ENCODE measurements around the gene MT4. TPM values are rescaled to one million over a fixed set of nuclear protein-coding genes. Genes with fewer than 3 reads are reported as not detected.
A peak's percentile ranks its signal among the peaks of the same experiment; 100 is the strongest.

Gene MT4
- total and polyA plus RNA-seq, 11 donors: not detected

DNA sequence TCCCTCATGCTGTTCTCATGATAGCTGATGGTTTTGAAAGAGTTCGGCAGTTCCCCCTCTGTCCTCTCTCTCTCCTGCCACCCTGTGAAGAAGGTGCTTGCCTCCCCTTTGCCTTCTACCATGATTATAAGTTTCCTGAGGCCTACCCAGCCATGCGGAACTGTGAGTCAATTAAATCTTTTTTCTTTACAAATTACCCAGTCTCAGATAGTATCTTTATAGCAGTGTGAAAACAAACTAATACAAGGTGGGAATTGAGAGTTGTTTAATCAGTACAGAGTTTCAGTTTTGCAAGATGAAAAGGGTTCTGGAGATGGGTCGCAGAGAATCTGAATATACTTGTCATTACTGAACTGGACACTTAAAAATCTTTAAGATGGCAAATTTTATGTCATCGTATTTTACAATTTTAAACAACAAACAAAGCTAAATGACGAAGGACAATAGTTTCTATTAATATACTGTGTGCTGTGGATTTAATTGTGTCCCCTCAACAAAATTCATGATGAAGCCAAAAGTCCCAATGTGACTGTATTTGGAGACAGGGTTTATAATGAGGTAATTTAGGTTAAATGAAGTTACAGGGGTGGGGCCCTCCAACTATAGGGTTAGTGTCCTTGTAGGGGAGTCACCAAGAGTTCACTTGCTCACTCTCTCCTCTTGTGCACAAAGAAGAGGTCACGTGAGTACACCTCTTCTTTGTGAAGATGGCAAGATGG is 28.9 kb downstream of the MT4 start:
- Histone ChIP-seq H3K36me3 (no peaks in the 10 kb centered on the region), H3K4me1 (peaks cover 0 to 12% (median 2%) of the 10 kb centered on the region in 12 donors), H3K4me3 (no peak overlapping the region), H3K27ac (no peak overlapping the region), H3K27me3 (peaks cover 4 to 23% (median 14%) of the 10 kb centered on the region in 9 donors), H3K9me3 (peaks cover 0 to 7% (median 0%) of the 10 kb centered on the region in 12 donors)
- ATAC-seq: no peak
- intact Hi-C loops (cut with DNase I): no loop called here
- no peak for DNase-seq
- 79 to 93% (median 88%) methylated on average over 6 of the region's 6 CpGs for WGBS, 4 donors
- no peak for TF ChIP-seq POLR2A (IDR thresholded peaks at IDR 0.05)
- TF ChIP-seq, protein P1, sequence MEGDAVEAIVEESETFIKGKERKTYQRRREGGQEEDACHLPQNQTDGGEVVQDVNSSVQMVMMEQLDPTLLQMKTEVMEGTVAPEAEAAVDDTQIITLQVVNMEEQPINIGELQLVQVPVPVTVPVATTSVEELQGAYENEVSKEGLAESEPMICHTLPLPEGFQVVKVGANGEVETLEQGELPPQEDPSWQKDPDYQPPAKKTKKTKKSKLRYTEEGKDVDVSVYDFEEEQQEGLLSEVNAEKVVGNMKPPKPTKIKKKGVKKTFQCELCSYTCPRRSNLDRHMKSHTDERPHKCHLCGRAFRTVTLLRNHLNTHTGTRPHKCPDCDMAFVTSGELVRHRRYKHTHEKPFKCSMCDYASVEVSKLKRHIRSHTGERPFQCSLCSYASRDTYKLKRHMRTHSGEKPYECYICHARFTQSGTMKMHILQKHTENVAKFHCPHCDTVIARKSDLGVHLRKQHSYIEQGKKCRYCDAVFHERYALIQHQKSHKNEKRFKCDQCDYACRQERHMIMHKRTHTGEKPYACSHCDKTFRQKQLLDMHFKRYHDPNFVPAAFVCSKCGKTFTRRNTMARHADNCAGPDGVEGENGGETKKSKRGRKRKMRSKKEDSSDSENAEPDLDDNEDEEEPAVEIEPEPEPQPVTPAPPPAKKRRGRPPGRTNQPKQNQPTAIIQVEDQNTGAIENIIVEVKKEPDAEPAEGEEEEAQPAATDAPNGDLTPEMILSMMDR (IDR thresholded peaks at IDR 0.05): no peak

DNA sequence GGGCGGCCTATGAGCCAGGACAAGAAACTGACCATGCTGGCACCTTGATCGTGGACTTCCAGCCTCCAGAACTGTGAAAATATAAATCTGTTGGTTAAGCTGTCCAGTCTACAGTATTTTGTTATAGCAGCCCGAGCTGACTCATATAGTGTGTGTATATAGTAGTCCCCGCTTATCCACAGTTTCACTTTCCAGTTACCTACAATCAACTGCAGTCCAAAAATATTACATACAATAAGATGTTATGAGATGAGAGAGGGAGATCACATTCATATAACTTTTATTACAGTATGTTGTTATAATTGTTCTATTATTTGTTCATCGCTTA is 29.4 kb downstream of the MT4 start:
- 80 to 94% (median 90%) methylated on average over 5 of the region's 5 CpGs for WGBS, 4 donors
- Histone ChIP-seq H3K36me3 (no peaks in the 10 kb centered on the region), H3K4me1 (peaks cover 0 to 8% (median 0%) of the 10 kb centered on the region in 12 donors), H3K9me3 (peaks cover 0 to 7% (median 0%) of the 10 kb centered on the region in 12 donors), H3K4me3 (no peak overlapping the region), H3K27me3 (peaks cover 4 to 18% (median 9%) of the 10 kb centered on the region in 9 donors), H3K27ac (no peak overlapping the region)
- ATAC-seq (no peak), DNase-seq (no peak)
- intact Hi-C loops (cut with DNase I): no loop called here
- TF ChIP-seq POLR2A (IDR thresholded peaks at IDR 0.05): no peak

DNA sequence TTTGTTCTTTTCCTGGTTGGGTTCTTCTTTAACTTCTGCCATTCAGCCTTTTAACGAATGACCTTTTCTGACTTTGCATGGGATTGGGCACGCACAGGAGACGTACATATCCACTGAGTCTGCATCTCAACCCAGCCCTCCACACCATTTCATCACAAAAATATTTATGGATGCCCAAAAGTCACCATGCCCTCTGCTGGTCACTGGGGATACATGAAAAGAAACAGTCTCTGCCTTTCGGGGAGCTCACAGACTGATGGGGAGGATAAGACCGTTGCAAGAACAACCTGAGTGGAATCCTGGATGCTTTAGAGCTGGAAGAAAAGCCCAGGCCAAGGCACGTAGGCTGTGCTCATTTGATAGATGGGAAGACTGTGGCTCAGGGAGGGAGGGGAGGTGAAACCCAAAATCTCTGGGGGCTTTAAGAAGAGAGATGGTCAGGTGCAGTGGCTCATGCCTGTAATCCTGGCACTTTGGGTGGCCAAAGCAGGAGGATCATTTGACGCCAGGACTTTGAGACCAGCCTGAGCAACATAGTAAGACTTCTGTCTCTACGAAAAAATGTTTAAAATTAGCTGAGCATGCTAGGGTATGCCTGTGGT is 35.6 kb downstream of the MT4 start:
- Histone ChIP-seq H3K27ac (no peak overlapping the region), H3K4me3 (no peak overlapping the region), H3K4me1 (peaks cover 0 to 3% (median 0%) of the 10 kb centered on the region in 12 donors), H3K9me3 (no peaks in the 10 kb centered on the region), H3K27me3 (peaks cover 0 to 4% (median 0%) of the 10 kb centered on the region in 9 donors), H3K36me3 (no peaks in the 10 kb centered on the region)
- intact Hi-C loops (cut with DNase I): loop anchor here (1.0 to 10.0 kb wide), 9 partner anchors 24 to 184 kb away; no protein-coding TSS in a partner anchor
- DNase-seq (no peak), ATAC-seq (peak in 2 of 4 donors; percentile 31 to 46)
- TF ChIP-seq, protein P1 (IDR thresholded peaks at IDR 0.05): peak; percentile 36 to 61 (median 50)
- TF ChIP-seq POLR2A (IDR thresholded peaks at IDR 0.05): no peak
- 28 to 38% (median 34%) methylated on average over 8 of the region's 8 CpGs for WGBS, 4 donors

DNA sequence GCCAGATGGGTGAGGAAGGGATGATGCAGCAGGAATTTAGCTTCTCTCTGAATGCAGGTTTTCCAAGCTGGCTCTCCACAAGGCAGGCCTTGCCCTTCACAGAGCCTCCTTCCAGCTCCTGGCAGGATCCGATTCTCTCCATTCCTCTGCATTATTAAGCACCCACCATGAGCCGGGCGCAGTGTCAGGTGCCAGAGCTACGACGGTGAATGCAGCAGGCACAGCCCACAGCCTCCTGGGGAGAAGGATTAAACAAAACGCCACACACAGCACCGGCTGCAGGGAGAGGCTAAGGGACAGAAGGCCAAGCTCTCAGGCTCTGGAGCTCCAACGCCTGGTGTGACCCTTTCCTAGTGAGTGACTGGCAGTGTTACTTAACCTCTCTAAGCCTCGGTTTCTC is 36.5 kb downstream of the MT4 start:
- no peaks in the 10 kb centered on the region for H3K36me3 ChIP-seq
- peaks cover 0 to 11% (median 4%) of the 10 kb centered on the region in 12 donors for H3K4me1 ChIP-seq
- H3K4me3 ChIP-seq: no peak overlapping the region
- ATAC-seq: no peak
- no peak overlapping the region for H3K27ac ChIP-seq
- no peaks in the 10 kb centered on the region for H3K9me3 ChIP-seq
- peaks cover 0 to 4% (median 0%) of the 10 kb centered on the region in 9 donors for H3K27me3 ChIP-seq
- DNase-seq: no peak
- intact Hi-C loops (cut with DNase I): loop anchor here (2.0 to 10.0 kb wide), 8 partner anchors 25 to 183 kb away; no protein-coding TSS in a partner anchor
- 62 to 73% (median 64%) methylated on average over 9 of the region's 9 CpGs for WGBS, 4 donors
- no peak for TF ChIP-seq POLR2A (IDR thresholded peaks at IDR 0.05)
- TF ChIP-seq, protein P1 (IDR thresholded peaks at IDR 0.05): no peak

All from heart left ventricle (tissue), 16 donors.